Measurements from ENCODE around the gene TNP2. TPM values are rescaled to one million over a fixed set of nuclear protein-coding genes. Genes with fewer than 3 reads are reported as not detected.

TNP2 gene
- total and polyA plus RNA-seq, 2 experiments from 2014 or later: not detected

DNA sequence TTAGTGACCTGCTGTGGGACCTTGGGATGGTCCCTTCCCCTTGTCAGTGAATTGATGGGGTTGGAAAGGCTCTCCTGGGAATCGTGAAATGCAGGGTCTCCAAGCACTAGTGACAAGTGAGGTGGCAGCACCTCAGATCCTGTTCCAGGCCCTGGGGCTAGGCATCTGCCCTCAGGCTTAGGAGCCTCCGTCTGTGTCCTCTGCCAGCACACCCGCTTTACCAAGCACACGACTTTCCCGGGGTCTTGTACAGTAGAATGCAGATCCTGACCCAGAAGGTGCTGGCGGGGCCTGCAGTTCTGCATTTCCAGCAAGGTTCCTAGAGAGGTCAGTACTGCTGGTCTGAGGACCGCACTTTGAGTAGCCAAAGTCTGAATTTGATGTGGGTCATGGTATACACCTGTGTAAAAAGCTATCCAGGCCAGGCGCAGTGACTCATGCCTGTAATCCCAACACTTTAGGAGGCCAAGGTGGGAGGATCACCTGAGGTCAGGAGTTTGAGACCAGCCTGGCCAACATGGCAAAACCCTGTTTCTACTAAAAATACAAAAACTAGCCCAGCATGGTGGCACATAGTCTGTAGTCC lies 45.3 kb upstream of the TNP2 start:
- peaks cover 20% of the 10 kb centered on the region for H3K27me3 Mint-ChIP-seq (ENCODE audit: insufficient read depth, low read depth, poor library complexity)
- no peaks in the 10 kb centered on the region for H3K27me3 ChIP-seq (ENCODE audit: insufficient read depth)
- H2AFZ ChIP-seq: no peak overlapping the region
- H3K4me1 ChIP-seq (ENCODE audit: insufficient read depth): peaks cover 60% of the 10 kb centered on the region
- no peaks in the 10 kb centered on the region for H4K20me1 ChIP-seq (replicated peaks; ENCODE audit: insufficient read depth)
- peaks cover 52% of the 10 kb centered on the region for H3K4me1 Mint-ChIP-seq
- H3K36me3 ChIP-seq (ENCODE audit: insufficient read depth): no peaks in the 10 kb centered on the region; the same call in 1 of the 2 replicates
- no peaks in the 10 kb centered on the region; the same call in 1 of the 2 replicates for H3K9me2 ChIP-seq (ENCODE audit: insufficient read depth)
- peaks cover 10% of the 10 kb centered on the region for H3K36me3 Mint-ChIP-seq (ENCODE audit: low read depth)
- peak overlapping the region; percentile 97 for H3K27ac Mint-ChIP-seq
- no peak for ATAC-seq
- peaks cover 8% of the 10 kb centered on the region; the same call in 1 of the 2 replicates for H3K79me2 ChIP-seq (replicated peaks; ENCODE audit: insufficient read depth)
- no peak overlapping the region for H3K4me3 ChIP-seq
- H3K9me3 Mint-ChIP-seq: no peaks in the 10 kb centered on the region
- H3F3A ChIP-seq (replicated peaks; ENCODE audit: low read depth): peaks cover 41% of the 10 kb centered on the region
- peak overlapping the region; percentile 42 for H3K4me2 ChIP-seq
- H3K27ac ChIP-seq (ENCODE audit: low read depth): peak overlapping the region; percentile 100
- no peak overlapping the region; the same call in 2 of the 3 replicates for H3K4me3 Mint-ChIP-seq
- DNase-seq (ENCODE audit: low spot score): no peak
- TF ChIP-seq ZNF331 (CRISPR knock-in tag; IDR thresholded peaks at IDR 0.05; ENCODE audit: low read depth) (no peak), REST (IDR thresholded peaks at IDR 0.05; ENCODE audit: unreplicated experiment) (no peak), EZH2phosphoT487 (IDR thresholded peaks at IDR 0.05; ENCODE audit: unreplicated experiment) (no peak), NANOG (IDR thresholded peaks at IDR 0.05; ENCODE audit: borderline replicate concordance) (no peak), JUNB (IDR thresholded peaks at IDR 0.05; ENCODE audit: unreplicated experiment) (no peak), CREB1 (CRISPR knock-in tag; IDR thresholded peaks at IDR 0.05; ENCODE audit: low read depth) (no peak), STAT1 (IDR thresholded peaks at IDR 0.05; ENCODE audit: unreplicated experiment) (no peak), POLR2AphosphoS5 (IDR thresholded peaks at IDR 0.05; ENCODE audit: low read depth) (no peak), ZNF114 (CRISPR knock-in tag; IDR thresholded peaks at IDR 0.05) (no peak), EZH2 (IDR thresholded peaks at IDR 0.05; ENCODE audit: low read depth, unreplicated experiment) (no peak), ZNF462 (CRISPR knock-in tag; IDR thresholded peaks at IDR 0.05) (no peak)
- TF ChIP-seq, protein P1, sequence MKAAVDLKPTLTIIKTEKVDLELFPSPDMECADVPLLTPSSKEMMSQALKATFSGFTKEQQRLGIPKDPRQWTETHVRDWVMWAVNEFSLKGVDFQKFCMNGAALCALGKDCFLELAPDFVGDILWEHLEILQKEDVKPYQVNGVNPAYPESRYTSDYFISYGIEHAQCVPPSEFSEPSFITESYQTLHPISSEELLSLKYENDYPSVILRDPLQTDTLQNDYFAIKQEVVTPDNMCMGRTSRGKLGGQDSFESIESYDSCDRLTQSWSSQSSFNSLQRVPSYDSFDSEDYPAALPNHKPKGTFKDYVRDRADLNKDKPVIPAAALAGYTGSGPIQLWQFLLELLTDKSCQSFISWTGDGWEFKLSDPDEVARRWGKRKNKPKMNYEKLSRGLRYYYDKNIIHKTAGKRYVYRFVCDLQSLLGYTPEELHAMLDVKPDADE (IDR thresholded peaks at IDR 0.05): no peak
- TF ChIP-seq, protein P2, sequence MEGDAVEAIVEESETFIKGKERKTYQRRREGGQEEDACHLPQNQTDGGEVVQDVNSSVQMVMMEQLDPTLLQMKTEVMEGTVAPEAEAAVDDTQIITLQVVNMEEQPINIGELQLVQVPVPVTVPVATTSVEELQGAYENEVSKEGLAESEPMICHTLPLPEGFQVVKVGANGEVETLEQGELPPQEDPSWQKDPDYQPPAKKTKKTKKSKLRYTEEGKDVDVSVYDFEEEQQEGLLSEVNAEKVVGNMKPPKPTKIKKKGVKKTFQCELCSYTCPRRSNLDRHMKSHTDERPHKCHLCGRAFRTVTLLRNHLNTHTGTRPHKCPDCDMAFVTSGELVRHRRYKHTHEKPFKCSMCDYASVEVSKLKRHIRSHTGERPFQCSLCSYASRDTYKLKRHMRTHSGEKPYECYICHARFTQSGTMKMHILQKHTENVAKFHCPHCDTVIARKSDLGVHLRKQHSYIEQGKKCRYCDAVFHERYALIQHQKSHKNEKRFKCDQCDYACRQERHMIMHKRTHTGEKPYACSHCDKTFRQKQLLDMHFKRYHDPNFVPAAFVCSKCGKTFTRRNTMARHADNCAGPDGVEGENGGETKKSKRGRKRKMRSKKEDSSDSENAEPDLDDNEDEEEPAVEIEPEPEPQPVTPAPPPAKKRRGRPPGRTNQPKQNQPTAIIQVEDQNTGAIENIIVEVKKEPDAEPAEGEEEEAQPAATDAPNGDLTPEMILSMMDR (conservative IDR thresholded peaks at IDR 0.05; ENCODE audit: low read depth in 2 of 2): no peak
